Esophagus muscularis mucosa (tissue), 4 donors: ENCODE measurements around the gene KCNMB2. TPM values are rescaled to one million over a fixed set of nuclear protein-coding genes. Genes with fewer than 3 reads are reported as not detected.
"Not testable (repeated sequence)": the region's sequence is repeated elsewhere in the genome, so short reads cannot be mapped to it uniquely, and the experiment has no call there.

ENCODE experiments used
- DNase-seq: peaks from one replicate; pipeline ENCODE4 v3.0.0-alpha.2; 2017; ENCODE audit errors: extremely low spot score
- H3K27ac ChIP-seq, 4 donors: fragments of 200-600 bp; sonication (generic); replicated peaks in 1 of 4; 1 replicate in 3 of 4; 2 replicates in 1 of 4; pipeline ENCODE4 v1.5.1; 2016 to 2019; ENCODE audit warnings: mild to moderate bottlenecking in 1 of 4
- H3K27me3 ChIP-seq, 4 donors: fragments of 200-600 bp; sonication (generic); one replicate each; pipeline versions ENCODE4 v1.5.1 to v1.6.0; 2016 to 2019
- H3K36me3 ChIP-seq, 4 donors: fragments of 200-600 bp; sonication (generic); one replicate each; pipeline ENCODE4 v1.5.1; 2016 to 2019
- H3K4me1 ChIP-seq, 4 donors: fragments of 200-600 bp; sonication (generic); one replicate each; pipeline ENCODE4 v1.5.1; 2016 to 2019
- H3K4me3 ChIP-seq, 4 donors: fragments of 200-600 bp; sonication (generic); 1 replicate in 2 of 4; 2 replicates in 2 of 4; pipeline ENCODE4 v1.5.1; 2016 to 2019; ENCODE audit warnings: mild to moderate bottlenecking in 4 of 4, moderate library complexity in 1 of 4
- H3K9me3 ChIP-seq, 4 donors: fragments of 200-600 bp; sonication (generic); 1 replicate in 3 of 4; 2 replicates in 1 of 4; pipeline ENCODE4 v1.5.1; 2016 to 2019
- CTCF ChIP-seq, 3 experiments: fragments of 200-600 bp in 2 of 3; fragments of 450-650 bp in 1 of 3; sonication (generic) in 2 of 3; IDR thresholded peaks; one replicate each; pipeline ENCODE4 v1.5.1; 2017 to 2019; ENCODE audit warnings: antibody characterized with exemption in 3 of 3, mild to moderate bottlenecking in 2 of 3, moderate library complexity in 1 of 3
- EP300 ChIP-seq: sonication (generic); formaldehyde crosslinking; IDR thresholded peaks from one replicate; pipeline ENCODE4 v1.6.1; 2017; ENCODE audit warnings: antibody characterized with exemption
- POLR2A ChIP-seq: fragments of 450-650 bp; IDR thresholded peaks from one replicate; pipeline ENCODE4 v1.6.1; 2017; ENCODE audit warnings: antibody characterized with exemption, moderate library complexity, mild to moderate bottlenecking, low read depth
- POLR2AphosphoS5 ChIP-seq, 2 donors: sonication (generic); formaldehyde crosslinking; IDR thresholded peaks; one replicate each; pipeline ENCODE4 v1.6.1; 2017; ENCODE audit warnings: antibody characterized with exemption in 2 of 2
- WGBS: methylation state at CpG from one replicate; pipeline ENCODE4 v1.1.5; 2018; 5-methylcytosine and 5-hydroxymethylcytosine counted together
- intact Hi-C: fragments of 100-400 bp; cut with DNase I; formaldehyde crosslinking; loops from one replicate; pipeline ENCODE4 v1.15.1; 2023
- total RNA-seq, 4 donors: library from RNA; depleted of rRNA; stranded (reverse); fragments of >200 nt; gene quantifications; one replicate each; pipeline versions ENCODE4 v1.1.0 to v1.2.1, GENCODE V29; 2016

Gene KCNMB2
- total RNA-seq, 4 donors from 2014 or later, result 0.17 to 0.40 TPM; not detected in 2

DNA sequence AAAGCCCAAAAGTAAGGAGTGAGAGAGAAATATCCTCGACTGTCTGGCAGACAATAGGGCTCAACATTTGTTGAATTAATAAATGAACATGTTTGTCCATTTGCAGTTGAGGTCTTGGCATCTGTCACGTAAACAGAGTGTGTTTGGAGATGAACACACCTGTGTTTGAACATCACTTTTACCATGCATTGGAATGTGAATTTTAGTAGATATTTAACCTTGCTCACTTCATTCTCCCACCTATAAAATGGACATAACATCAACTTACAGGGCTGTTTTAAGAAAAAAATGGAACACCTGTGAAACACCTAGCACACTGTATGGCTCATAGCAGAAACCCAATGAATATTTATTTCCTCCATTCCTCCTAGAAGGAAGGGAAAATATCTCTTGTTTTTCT, 204.8 kb downstream of the KCNMB2 start:
- no peak for DNase-seq
- no peaks in the 10 kb centered on the region for H3K36me3 ChIP-seq
- H3K27ac ChIP-seq, result no peak overlapping the region
- 86% methylated on average over 2 of the region's 2 CpGs for WGBS
- H3K4me1 ChIP-seq, result peaks cover 0 to 11% (median 5%) of the 10 kb centered on the region in 4 donors
- H3K4me3 ChIP-seq, result no peak overlapping the region
- no peak for TF ChIP-seq POLR2A
- TF ChIP-seq EP300, result no peak
- no peak for TF ChIP-seq POLR2AphosphoS5 (IDR thresholded peaks at IDR 0.05)
- TF ChIP-seq CTCF (IDR thresholded peaks at IDR 0.05), result no peak
- intact Hi-C loops, result no loop called here
- no peaks in the 10 kb centered on the region for H3K27me3 ChIP-seq
- no peaks in the 10 kb centered on the region for H3K9me3 ChIP-seq

DNA sequence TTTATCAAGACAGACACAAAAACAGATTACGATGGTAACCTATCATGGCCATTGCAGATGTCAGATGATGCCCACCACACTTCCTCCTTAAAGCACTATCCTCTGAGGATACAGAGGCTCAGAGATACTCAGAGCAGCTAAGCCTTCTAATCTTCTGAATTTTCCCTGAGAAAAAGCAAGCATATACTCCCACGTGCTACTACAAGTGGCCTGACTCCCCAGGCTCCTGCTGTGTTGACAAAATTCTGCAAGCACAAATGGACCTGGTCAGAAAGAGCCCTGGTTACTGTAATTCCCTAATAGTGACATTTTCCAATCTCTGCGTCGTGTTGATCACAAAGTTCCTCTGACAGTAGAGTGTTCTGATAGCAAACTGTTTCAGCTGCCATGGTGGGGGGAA, 207.1 kb downstream of the KCNMB2 start:
- 89% methylated on average over 4 of the region's 4 CpGs for WGBS
- intact Hi-C loops, result no loop called here
- Histone ChIP-seq H3K36me3 (no peaks in the 10 kb centered on the region), H3K4me3 (no peak overlapping the region), H3K9me3 (no peaks in the 10 kb centered on the region), H3K4me1 (no peaks in the 10 kb centered on the region), H3K27me3 (no peaks in the 10 kb centered on the region), H3K27ac (no peak overlapping the region)
- no peak for TF ChIP-seq POLR2A
- TF ChIP-seq EP300, result no peak
- no peak for TF ChIP-seq CTCF (IDR thresholded peaks at IDR 0.05)
- no peak for TF ChIP-seq POLR2AphosphoS5 (IDR thresholded peaks at IDR 0.05)
- no peak for DNase-seq

DNA sequence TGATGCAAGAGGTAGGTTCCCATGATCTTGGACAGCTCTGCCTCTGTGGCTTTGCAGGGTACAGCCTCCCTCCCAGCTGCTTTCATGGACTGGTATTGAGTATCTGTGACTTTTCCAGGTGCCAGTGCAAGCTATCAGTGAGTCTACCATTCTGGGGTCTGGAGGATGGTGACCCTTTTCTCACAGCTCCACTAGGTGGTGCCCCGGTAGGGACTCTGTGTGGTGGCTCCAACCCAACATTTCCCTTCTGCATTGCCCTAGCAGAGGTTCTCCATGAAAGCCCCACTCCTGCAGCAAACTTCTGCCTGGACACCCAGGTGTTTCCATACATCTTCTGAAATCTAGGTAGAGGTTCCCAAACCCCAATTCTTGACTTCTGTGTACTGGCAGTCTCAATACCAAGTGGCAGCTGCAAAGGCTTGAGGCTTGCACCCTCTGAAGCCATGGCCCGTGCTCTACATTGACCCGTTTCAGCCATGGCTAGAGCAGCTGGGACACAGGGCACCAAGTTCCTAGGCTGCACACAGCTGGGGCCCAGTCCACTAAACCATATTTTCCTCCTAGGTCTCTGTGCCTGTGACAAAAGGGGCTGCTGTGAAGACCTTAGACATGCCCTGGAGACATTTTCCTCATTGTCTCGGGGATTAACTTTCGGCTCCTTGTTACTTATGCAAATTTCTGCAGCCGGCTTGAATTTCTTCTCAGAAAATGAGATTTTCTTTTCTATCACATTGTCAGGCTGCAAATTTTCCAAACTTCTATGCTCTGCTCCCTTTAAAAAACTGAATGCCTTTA, 209.8 kb downstream of the KCNMB2 start:
- WGBS, result 83% methylated on average over 4 of the region's 6 CpGs
- intact Hi-C loops, result not testable (repeated sequence)

DNA sequence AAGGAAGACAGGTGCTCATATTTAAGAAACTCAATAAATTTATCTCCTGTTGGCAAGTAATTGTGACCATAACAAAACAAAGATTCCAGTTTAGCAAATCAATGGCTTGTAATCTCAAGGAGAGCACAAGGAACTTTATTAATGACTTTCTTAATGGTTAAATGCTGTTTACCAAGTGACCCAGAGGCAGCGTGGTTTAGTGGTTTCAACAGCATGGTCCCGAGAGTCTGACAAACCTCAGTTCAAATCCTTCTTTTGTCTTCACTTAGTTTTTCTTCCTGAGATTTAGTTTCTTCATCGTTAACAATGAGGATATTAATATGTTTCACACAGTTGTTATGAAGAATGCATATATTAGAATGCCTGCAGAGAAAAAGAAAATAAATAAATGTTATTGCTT, 212.6 kb downstream of the KCNMB2 start:
- H3K27ac ChIP-seq, result no peak overlapping the region
- H3K4me1 ChIP-seq, result peaks cover 0 to 15% (median 11%) of the 10 kb centered on the region in 4 donors
- no peaks in the 10 kb centered on the region for H3K9me3 ChIP-seq
- WGBS, result 83% methylated on average over 3 of the region's 3 CpGs
- DNase-seq, result no peak
- no peaks in the 10 kb centered on the region for H3K36me3 ChIP-seq
- no peaks in the 10 kb centered on the region for H3K27me3 ChIP-seq
- no peak overlapping the region for H3K4me3 ChIP-seq
- TF ChIP-seq POLR2A, result no peak
- TF ChIP-seq POLR2AphosphoS5 (IDR thresholded peaks at IDR 0.05), result no peak
- intact Hi-C loops, result no loop called here

More for the DNA sequence above, 209.8 kb downstream of the KCNMB2 start:
- H3K4me1 ChIP-seq, H3K36me3 ChIP-seq, DNase-seq, H3K27ac ChIP-seq, H3K4me3 ChIP-seq, H3K9me3 ChIP-seq, H3K27me3 ChIP-seq: not testable (repeated sequence)

GRCh38 chr3:178749471-178749870, 213.2 kb downstream of the KCNMB2 start:
- no peaks in the 10 kb centered on the region for H3K36me3 ChIP-seq
- 82% methylated on average over 2 of the region's 2 CpGs for WGBS
- no peaks in the 10 kb centered on the region for H3K27me3 ChIP-seq
- no peak for DNase-seq
- no peak for TF ChIP-seq POLR2A
- TF ChIP-seq EP300, result no peak
- TF ChIP-seq CTCF (IDR thresholded peaks at IDR 0.05), result no peak
- TF ChIP-seq POLR2AphosphoS5 (IDR thresholded peaks at IDR 0.05), result no peak
- H3K9me3 ChIP-seq, result no peaks in the 10 kb centered on the region
- H3K4me3 ChIP-seq, result no peak overlapping the region
- H3K4me1 ChIP-seq, result peaks cover 0 to 15% (median 11%) of the 10 kb centered on the region in 4 donors
- no peak overlapping the region for H3K27ac ChIP-seq
- intact Hi-C loops, result no loop called here
